ENCODE results near the gene SCAF4.

Gene SCAF4

DNA sequence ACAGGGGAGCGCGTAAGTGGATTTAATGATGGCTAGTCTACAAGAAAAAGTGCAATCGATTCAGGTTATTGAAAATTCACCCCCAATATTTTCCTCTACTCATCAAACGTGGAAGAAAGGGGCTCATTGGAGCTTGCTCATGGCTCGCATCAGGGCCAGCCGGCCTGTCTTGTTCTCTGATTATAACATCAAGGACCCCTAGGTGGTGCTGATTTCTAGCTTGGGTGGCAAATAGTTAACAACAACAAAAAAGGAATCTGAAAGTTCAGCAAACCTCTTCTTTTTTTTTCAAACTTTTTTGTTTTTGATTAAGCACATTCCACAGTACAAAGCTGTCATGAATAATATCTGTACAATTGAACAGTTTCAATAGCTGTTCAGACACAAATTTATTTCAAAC is 108.3 kb downstream of the SCAF4 start:
- Histone ChIP-seq H2AFZ (ENCODE audit: low read depth, low read length) (no peak overlapping the region), H4K20me1 (ENCODE audit: insufficient read depth, low read length) (no peaks in the 10 kb centered on the region), H3K4me2 (ENCODE audit: insufficient read depth, low read length) (no peak overlapping the region), H3K4me1 (ENCODE audit: insufficient read depth, low read length) (peaks cover 11% of the 10 kb centered on the region), H3K9me3 (ENCODE audit: insufficient read depth, low read length, severe bottlenecking) (no peaks in the 10 kb centered on the region), H3K79me2 (ENCODE audit: insufficient read depth, low read length) (no peaks in the 10 kb centered on the region), H3K9ac (ENCODE audit: low read depth, low read length) (no peak overlapping the region), H3K4me3 (ENCODE audit: low read depth in 1 of 2, low read length in 2 of 2) (no peak overlapping the region), H3K27ac (ENCODE audit: low read length) (no peak overlapping the region), H3K36me3 (ENCODE audit: insufficient read depth, low read length) (no peaks in the 10 kb centered on the region), H3K27me3 (ENCODE audit: insufficient read depth, low read length, poor library complexity) (no peaks in the 10 kb centered on the region)
- DNase-seq (no peak), ATAC-seq (ENCODE audit: insufficient read depth, low read depth) (0 out of 3 replicates have a peak, but pooled peaks have one; percentile 35)
- TF ChIP-seq EZH2 (IDR thresholded peaks at IDR 0.05; ENCODE audit: borderline replicate concordance, low read depth, low read length, severe bottlenecking), result no peak
- TF ChIP-seq, protein P1, sequence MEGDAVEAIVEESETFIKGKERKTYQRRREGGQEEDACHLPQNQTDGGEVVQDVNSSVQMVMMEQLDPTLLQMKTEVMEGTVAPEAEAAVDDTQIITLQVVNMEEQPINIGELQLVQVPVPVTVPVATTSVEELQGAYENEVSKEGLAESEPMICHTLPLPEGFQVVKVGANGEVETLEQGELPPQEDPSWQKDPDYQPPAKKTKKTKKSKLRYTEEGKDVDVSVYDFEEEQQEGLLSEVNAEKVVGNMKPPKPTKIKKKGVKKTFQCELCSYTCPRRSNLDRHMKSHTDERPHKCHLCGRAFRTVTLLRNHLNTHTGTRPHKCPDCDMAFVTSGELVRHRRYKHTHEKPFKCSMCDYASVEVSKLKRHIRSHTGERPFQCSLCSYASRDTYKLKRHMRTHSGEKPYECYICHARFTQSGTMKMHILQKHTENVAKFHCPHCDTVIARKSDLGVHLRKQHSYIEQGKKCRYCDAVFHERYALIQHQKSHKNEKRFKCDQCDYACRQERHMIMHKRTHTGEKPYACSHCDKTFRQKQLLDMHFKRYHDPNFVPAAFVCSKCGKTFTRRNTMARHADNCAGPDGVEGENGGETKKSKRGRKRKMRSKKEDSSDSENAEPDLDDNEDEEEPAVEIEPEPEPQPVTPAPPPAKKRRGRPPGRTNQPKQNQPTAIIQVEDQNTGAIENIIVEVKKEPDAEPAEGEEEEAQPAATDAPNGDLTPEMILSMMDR (IDR thresholded peaks at IDR 0.05; ENCODE audit: borderline replicate concordance, extremely low read depth, low read length, poor library complexity, severe bottlenecking), result peak; percentile 32

DNA sequence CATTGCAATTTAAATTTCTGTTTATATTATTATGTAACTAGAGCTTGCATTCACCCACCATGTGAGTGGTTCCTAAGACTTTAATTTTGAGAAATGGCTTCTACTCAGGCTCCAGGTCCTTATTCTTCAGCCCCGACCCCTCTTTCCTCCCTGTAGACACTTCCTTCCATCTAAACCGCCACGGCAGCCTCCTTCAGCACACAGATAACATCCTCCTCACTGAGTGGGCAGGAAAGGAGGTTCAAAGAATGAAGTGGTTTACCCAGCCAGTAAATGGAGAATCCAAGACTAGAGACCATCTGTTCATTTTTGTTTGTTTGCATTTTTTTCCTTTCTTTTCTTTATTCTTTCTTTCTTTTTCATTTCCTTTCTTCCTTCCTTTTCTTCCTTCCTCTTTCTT is 109.5 kb downstream of the SCAF4 start:
- no peak overlapping the region for H3K9ac ChIP-seq (ENCODE audit: low read depth, low read length)

More for the DNA sequence above, 109.5 kb downstream of the SCAF4 start:
- H3K36me3 ChIP-seq (ENCODE audit: insufficient read depth, low read length), result no peaks in the 10 kb centered on the region
- no peaks in the 10 kb centered on the region for H3K27me3 ChIP-seq (ENCODE audit: insufficient read depth, low read length, poor library complexity)
- no peak overlapping the region for H3K27ac ChIP-seq (ENCODE audit: low read length)
- H3K4me2 ChIP-seq (ENCODE audit: insufficient read depth, low read length), result peak overlapping the region; percentile 0; the same call in 1 of the 2 replicates
- ATAC-seq (ENCODE audit: insufficient read depth, low read depth) (peak; percentile 89), DNase-seq (peak; percentile 42)
- TF ChIP-seq, protein P1 (IDR thresholded peaks at IDR 0.05; ENCODE audit: borderline replicate concordance, extremely low read depth, low read length, poor library complexity, severe bottlenecking), result no peak
- no peak for TF ChIP-seq EZH2 (IDR thresholded peaks at IDR 0.05; ENCODE audit: borderline replicate concordance, low read depth, low read length, severe bottlenecking)
- H3K4me3 ChIP-seq (ENCODE audit: low read depth in 1 of 2, low read length in 2 of 2), result no peak overlapping the region
- peak overlapping the region; percentile 8; the same call in 1 of the 2 replicates for H2AFZ ChIP-seq (ENCODE audit: low read depth, low read length)
- H3K79me2 ChIP-seq (ENCODE audit: insufficient read depth, low read length), result no peaks in the 10 kb centered on the region
- H3K4me1 ChIP-seq (ENCODE audit: insufficient read depth, low read length), result peaks cover 11% of the 10 kb centered on the region
- no peaks in the 10 kb centered on the region for H3K9me3 ChIP-seq (ENCODE audit: insufficient read depth, low read length, severe bottlenecking)
- H4K20me1 ChIP-seq (ENCODE audit: insufficient read depth, low read length), result no peaks in the 10 kb centered on the region
